Keratinocyte (primary cell): ENCODE results near the gene CHSY1. TPM values are rescaled to one million over a fixed set of nuclear protein-coding genes. Genes with fewer than 3 reads are reported as not detected.
A peak's percentile ranks its signal among the peaks of the same experiment; 100 is the strongest.

Experiments
- DNase-seq: peaks from one replicate; pipeline ENCODE4 v3.0.0-alpha.2; 2011; ENCODE audit warnings: low read depth, missing footprints, low spot score
- FAIRE-seq: peaks from 2 replicates; lab custom pipeline; 2011; peaks lifted over from hg19 to GRCh38; lab: Jason Lieb, UNC
- H2AFZ ChIP-seq: 2 replicates; pipeline ENCODE4 v1.6.0; 2012; ENCODE audit warnings: low read length, control low read depth, inconsistent platforms; ENCODE audit not compliant: control insufficient read depth
- H3K27ac ChIP-seq: 2 replicates; pipeline ENCODE4 v1.5.1; 2011; ENCODE audit warnings: low read length; ENCODE audit not compliant: control insufficient read depth, insufficient read depth
- H3K27me3 ChIP-seq: 3 replicates; pipeline ENCODE4 v1.6.0; 2011; ENCODE audit warnings: low read length; ENCODE audit not compliant: control insufficient read depth, insufficient read depth; ENCODE audit errors: extremely low read depth
- H3K36me3 ChIP-seq, 2 experiments: 2 replicates in 1 of 2; 3 replicates in 1 of 2; pipeline ENCODE4 v1.5.1; 2011; ENCODE audit warnings: low read length in 2 of 2, mild to moderate bottlenecking in 1 of 2; ENCODE audit not compliant: control insufficient read depth in 2 of 2, insufficient read depth in 2 of 2; ENCODE audit errors: extremely low read depth in 1 of 2
- H3K4me1 ChIP-seq: 3 replicates; pipeline ENCODE4 v1.5.1; 2011; ENCODE audit warnings: low read length; ENCODE audit not compliant: control insufficient read depth, insufficient read depth; ENCODE audit errors: extremely low read depth
- H3K4me2 ChIP-seq: 3 replicates; pipeline ENCODE4 v1.6.0; 2011; ENCODE audit warnings: low read depth, low read length; ENCODE audit not compliant: control insufficient read depth, insufficient read depth; ENCODE audit errors: extremely low read depth
- H3K4me3 ChIP-seq, 3 experiments: fragments of 200-600 bp in 1 of 3; sonication (generic) in 1 of 3; 2 replicates in 2 of 3; 3 replicates in 1 of 3; pipeline ENCODE4 v1.5.1; 2011 to 2016; ENCODE audit warnings: low read length in 3 of 3, mild to moderate bottlenecking in 3 of 3, control low read depth in 2 of 3, inconsistent platforms in 1 of 3, low read depth in 1 of 3, mixed read lengths in 1 of 3, mixed run types in 1 of 3, moderate library complexity in 1 of 3; ENCODE audit not compliant: control insufficient read depth in 2 of 3, insufficient read depth in 2 of 3; ENCODE audit errors: extremely low read depth in 1 of 3
- H3K79me2 ChIP-seq: 2 replicates; pipeline ENCODE4 v1.6.0; 2012; ENCODE audit warnings: low read length; ENCODE audit not compliant: control insufficient read depth, insufficient read depth
- H3K9ac ChIP-seq: 3 replicates; pipeline ENCODE4 v1.6.0; 2011; ENCODE audit warnings: low read length; ENCODE audit not compliant: control insufficient read depth, insufficient read depth; ENCODE audit errors: extremely low read depth
- H3K9me1 ChIP-seq: 3 replicates; pipeline ENCODE4 v1.6.0; 2011; ENCODE audit warnings: low read length; ENCODE audit not compliant: control insufficient read depth, insufficient read depth; ENCODE audit errors: extremely low read depth
- H3K9me3 ChIP-seq: 2 replicates; pipeline ENCODE4 v1.5.1; 2012; ENCODE audit warnings: low read depth, low read length; ENCODE audit not compliant: control insufficient read depth
- H4K20me1 ChIP-seq: 3 replicates; pipeline ENCODE4 v1.6.0; 2011; ENCODE audit warnings: low read length; ENCODE audit not compliant: control insufficient read depth, insufficient read depth; ENCODE audit errors: extremely low read depth
- EZH2 ChIP-seq: IDR thresholded peaks from one replicate; pipeline ENCODE4 v1.6.1; 2012; ENCODE audit warnings: inconsistent platforms, mild to moderate bottlenecking, low read length, moderate library complexity
- dilution Hi-C: fragments of 300-500 bp; cut with MboI; formaldehyde crosslinking; loops from one replicate; pipeline ENCODE4 v1.7.0; 2020; ENCODE audit warnings: low sequenced_read_pairs; ENCODE audit not compliant: extremely low pct_ligation_motif_present
- polyA plus RNA-seq, 5 experiments: library from polyadenylated mRNA; depleted of rRNA in 3 of 5; stranded (reverse) in 3 of 5; stranded (forward) in 1 of 5; unstranded in 1 of 5; fragments of >200 nt; gene quantifications; 1 replicate in 1 of 5; 2 replicates in 3 of 5; 3 replicates in 1 of 5; pipeline versions ENCODE4 v1.2.1 to v1.2.3, GENCODE V29; 2011 to 2012; ENCODE audit warnings: missing spikeins in 2 of 5, low read depth in 1 of 5, low replicate concordance in 1 of 5
- TF ChIP-seq, protein P1 (sequence below), 3 experiments: IDR thresholded peaks in 1 of 3; conservative IDR thresholded peaks in 1 of 3; optimal IDR thresholded peaks in 1 of 3; 2 replicates in 2 of 3; 3 replicates in 1 of 3; pipeline versions ENCODE3 to v1.5.1; 2011; ENCODE audit warnings: low read length in 3 of 3, mild to moderate bottlenecking in 3 of 3, moderate library complexity in 2 of 3, control low read depth in 1 of 3, inconsistent platforms in 1 of 3; ENCODE audit not compliant: insufficient read depth in 2 of 3; ENCODE audit errors: extremely low read depth in 1 of 3

CHSY1 gene
- polyA plus RNA-seq, 1 donor (not counting 4 experiments of a cell fraction or from before 2014, with no cell fraction given), result 27.0 TPM

DNA sequence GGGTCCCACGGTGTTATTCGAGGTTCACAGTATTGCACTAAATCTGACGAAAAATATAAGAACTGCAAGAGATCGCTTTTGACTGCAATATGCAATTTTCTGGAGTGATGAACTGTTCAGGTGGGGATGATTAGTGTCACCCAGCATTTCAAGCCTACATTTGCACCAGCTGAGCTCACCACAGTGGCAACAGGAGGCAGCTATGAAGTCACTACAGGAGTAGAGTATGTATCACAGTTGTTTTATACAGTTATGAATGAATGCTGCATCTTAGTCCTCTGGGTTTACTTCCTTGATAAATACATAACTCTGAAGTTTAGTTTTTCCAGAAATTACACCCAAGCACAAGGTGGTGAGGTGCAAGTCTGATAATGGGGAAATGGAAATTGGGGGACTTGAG, 69.6 kb downstream of the CHSY1 start:
- TF ChIP-seq, protein P1, sequence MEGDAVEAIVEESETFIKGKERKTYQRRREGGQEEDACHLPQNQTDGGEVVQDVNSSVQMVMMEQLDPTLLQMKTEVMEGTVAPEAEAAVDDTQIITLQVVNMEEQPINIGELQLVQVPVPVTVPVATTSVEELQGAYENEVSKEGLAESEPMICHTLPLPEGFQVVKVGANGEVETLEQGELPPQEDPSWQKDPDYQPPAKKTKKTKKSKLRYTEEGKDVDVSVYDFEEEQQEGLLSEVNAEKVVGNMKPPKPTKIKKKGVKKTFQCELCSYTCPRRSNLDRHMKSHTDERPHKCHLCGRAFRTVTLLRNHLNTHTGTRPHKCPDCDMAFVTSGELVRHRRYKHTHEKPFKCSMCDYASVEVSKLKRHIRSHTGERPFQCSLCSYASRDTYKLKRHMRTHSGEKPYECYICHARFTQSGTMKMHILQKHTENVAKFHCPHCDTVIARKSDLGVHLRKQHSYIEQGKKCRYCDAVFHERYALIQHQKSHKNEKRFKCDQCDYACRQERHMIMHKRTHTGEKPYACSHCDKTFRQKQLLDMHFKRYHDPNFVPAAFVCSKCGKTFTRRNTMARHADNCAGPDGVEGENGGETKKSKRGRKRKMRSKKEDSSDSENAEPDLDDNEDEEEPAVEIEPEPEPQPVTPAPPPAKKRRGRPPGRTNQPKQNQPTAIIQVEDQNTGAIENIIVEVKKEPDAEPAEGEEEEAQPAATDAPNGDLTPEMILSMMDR (optimal IDR thresholded peaks at IDR 0.05 in 1 of 3, IDR thresholded peaks at IDR 0.05 in 1 of 3, conservative IDR thresholded peaks at IDR 0.05 in 1 of 3; ENCODE audit: extremely low read depth in 1 of 3, insufficient read depth in 2 of 3, low read length in 3 of 3), result no peak
- no peak for TF ChIP-seq EZH2
- H3K9ac ChIP-seq, result no peak overlapping the region
- peaks cover 62% of the 10 kb centered on the region for H3K79me2 ChIP-seq
- DNase-seq, result no peak
- H3K9me1 ChIP-seq, result no peaks in the 10 kb centered on the region
- no peak overlapping the region for H3K4me2 ChIP-seq
- H3K36me3 ChIP-seq, result peaks cover 0 to 16% of the 10 kb centered on the region in 2 experiments
- H4K20me1 ChIP-seq, result no peaks in the 10 kb centered on the region
- H3K27me3 ChIP-seq, result no peaks in the 10 kb centered on the region
- no peak overlapping the region for H3K4me3 ChIP-seq
- peaks cover 47% of the 10 kb centered on the region for H3K4me1 ChIP-seq
- no peak for FAIRE-seq
- H3K9me3 ChIP-seq, result no peaks in the 10 kb centered on the region
- H3K27ac ChIP-seq, result no peak overlapping the region
- dilution Hi-C loops, result no loop called here
- no peak overlapping the region for H2AFZ ChIP-seq

DNA sequence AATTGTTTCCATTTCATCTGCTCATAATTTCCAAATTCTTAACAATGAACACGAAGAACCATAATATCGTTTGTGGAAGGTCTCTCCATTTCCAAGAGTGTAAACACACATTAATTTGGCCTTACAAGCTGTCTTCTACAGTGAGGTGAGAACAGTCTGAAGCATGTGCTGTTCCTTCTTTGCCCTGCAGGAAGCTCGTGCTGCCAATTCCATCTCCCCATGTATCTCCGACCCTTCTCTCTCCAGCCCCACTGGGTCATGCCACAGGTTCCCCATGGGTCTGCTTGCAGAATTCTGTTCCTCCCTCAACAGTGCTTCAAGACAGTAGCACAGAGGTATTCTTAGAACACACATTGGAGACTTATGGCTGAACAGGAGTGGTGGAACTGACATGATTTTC, 70.5 kb downstream of the CHSY1 start:
- Histone ChIP-seq H3K79me2 (peaks cover 54% of the 10 kb centered on the region), H3K27ac (no peak overlapping the region), H4K20me1 (no peaks in the 10 kb centered on the region), H3K36me3 (peaks cover 0 to 16% of the 10 kb centered on the region in 2 experiments), H3K9me3 (no peaks in the 10 kb centered on the region), H2AFZ (no peak overlapping the region), H3K4me1 (peaks cover 50% of the 10 kb centered on the region), H3K4me3 (no peak overlapping the region), H3K9me1 (no peaks in the 10 kb centered on the region), H3K4me2 (no peak overlapping the region), H3K27me3 (no peaks in the 10 kb centered on the region), H3K9ac (no peak overlapping the region)
- FAIRE-seq (no peak), DNase-seq (no peak)
- dilution Hi-C loops, result no loop called here
- TF ChIP-seq EZH2, result no peak
- TF ChIP-seq, protein P1 (optimal IDR thresholded peaks at IDR 0.05 in 1 of 3, IDR thresholded peaks at IDR 0.05 in 1 of 3, conservative IDR thresholded peaks at IDR 0.05 in 1 of 3; ENCODE audit: extremely low read depth in 1 of 3, insufficient read depth in 2 of 3, low read length in 3 of 3), result peak in 1 of 3 experiments; percentile 7
